Activated B cell treated with CpG ODN at 0.5 μM for 24 hours (primary cell): ENCODE results near the gene TXNIP. TPM values are rescaled to one million over a fixed set of nuclear protein-coding genes. Genes with fewer than 3 reads are reported as not detected.
A peak's percentile ranks its signal among the peaks of the same experiment; 100 is the strongest.

ENCODE experiments used
- ATAC-seq: fragments of 200-7000 bp; cut with Tn5 transposase; one replicate; pipeline ENCODE4 v1.10.0; 2021; ENCODE audit warnings: low read depth, mild to moderate bottlenecking, moderate library complexity
- CTCF ChIA-PET: fragments of 350-600 bp; sonication (Branson Sonifier 250); formaldehyde crosslinking; loops from one replicate; lab custom pipeline; 2021; ENCODE audit warnings: antibody characterized with exemption; lab: Charles Lee
- POLR2A ChIA-PET: fragments of 350-600 bp; sonication (Branson Sonifier 250); formaldehyde crosslinking; loops from one replicate; lab custom pipeline; 2021; ENCODE audit warnings: antibody characterized with exemption; lab: Charles Lee
- DNase-seq: peaks from one replicate; pipeline ENCODE4 v3.0.0; 2022
- H3K27ac Mint-ChIP-seq: one replicate; pipeline ENCODE4 v1.8.0; 2020; ENCODE audit warnings: mixed read lengths
- H3K27me3 Mint-ChIP-seq: one replicate; pipeline ENCODE4 v1.8.0; 2021; ENCODE audit warnings: mixed read lengths
- H3K36me3 Mint-ChIP-seq: one replicate; pipeline ENCODE4 v1.8.0; 2021; ENCODE audit warnings: low read depth, mixed read lengths
- H3K4me1 Mint-ChIP-seq: one replicate; pipeline ENCODE4 v1.8.0; 2021; ENCODE audit warnings: mixed read lengths
- H3K4me3 Mint-ChIP-seq: one replicate; pipeline ENCODE4 v1.8.0; 2020; ENCODE audit warnings: mild to moderate bottlenecking, mixed read lengths
- H3K9me3 Mint-ChIP-seq: one replicate; pipeline ENCODE4 v1.8.0; 2020; ENCODE audit warnings: mixed read lengths
- CTCF ChIP-seq: fragments of 200-600 bp; IDR thresholded peaks from one replicate; pipeline ENCODE4 v1.8.0; 2022; ENCODE audit warnings: antibody characterized with exemption, mild to moderate bottlenecking
- intact Hi-C: fragments of 100-400 bp; cut with micrococcal nuclease; formaldehyde crosslinking; loops from one replicate; pipeline ENCODE4 v1.15.1; 2024
- total RNA-seq: library from RNA; stranded (reverse); gene quantifications from 2 replicates; pipeline ENCODE4 v1.2.3, GENCODE V29; 2022

The TXNIP gene
- total RNA-seq, 1 donor from 2014 or later: 300 TPM

DNA sequence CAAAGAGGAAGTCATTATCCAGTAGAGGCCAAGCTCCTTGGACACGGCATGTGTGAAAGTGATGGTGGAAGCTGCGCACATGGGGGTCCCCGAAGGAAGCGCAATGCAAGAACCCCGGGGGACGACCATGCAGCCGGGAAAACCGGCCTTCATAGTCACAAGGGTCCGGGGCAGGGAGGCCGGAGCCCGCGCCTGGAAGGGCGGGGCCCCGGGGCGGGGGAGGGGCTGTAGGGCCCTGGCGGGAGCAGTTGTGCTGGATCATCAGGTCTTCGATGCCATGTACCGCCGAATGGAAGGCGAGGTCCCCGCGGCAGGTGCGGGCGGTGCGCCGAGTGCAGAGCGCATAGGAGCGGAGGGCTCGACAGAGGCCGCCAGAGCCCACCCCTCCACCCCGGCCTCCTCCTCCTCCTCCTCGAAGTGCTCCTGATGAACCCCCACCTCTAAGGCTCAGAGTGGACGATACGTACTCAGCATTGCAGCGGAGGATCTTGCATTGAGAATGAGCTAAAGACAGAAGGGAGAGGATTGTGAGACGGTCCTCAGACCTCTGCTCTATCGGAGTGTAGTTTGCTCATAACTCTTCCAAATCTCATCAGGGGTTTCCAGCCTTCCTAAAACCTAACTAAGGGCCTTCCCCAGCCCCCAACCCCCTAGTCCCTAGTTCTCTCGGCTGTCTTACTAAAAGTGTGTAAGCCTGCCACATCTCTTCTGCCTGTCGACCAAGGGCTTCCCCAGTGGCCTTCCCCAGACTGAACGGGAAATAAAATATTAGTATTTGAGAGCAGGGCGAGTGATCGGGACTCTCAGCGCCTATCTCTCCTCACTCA, 23.1 kb upstream of the TXNIP start:
- H3K4me1 Mint-ChIP-seq: peaks cover 8% of the 10 kb centered on the region
- TF ChIP-seq CTCF: no peak
- ChIA-PET CTCF (interaction anchor here (0.7 kb wide), 1 partner anchor 40 kb away, joined by 3 read pairs; no protein-coding TSS in a partner anchor), POLR2A (interaction anchor here (0.6 to 2.2 kb wide), 2 partner anchors 25 to 55 kb away, joined by 5 to 9 read pairs; partner anchors contain the start of genes ANKRD34A and POLR3GL)
- peak overlapping the region; percentile 71 for H3K4me3 Mint-ChIP-seq
- peaks cover 45% of the 10 kb centered on the region for H3K27me3 Mint-ChIP-seq
- H3K27ac Mint-ChIP-seq: no peak overlapping the region
- no peak for DNase-seq
- intact Hi-C loops: loop anchor here (10.0 kb wide), 1 partner anchor 425 kb away; no protein-coding TSS in a partner anchor
- H3K36me3 Mint-ChIP-seq: no peaks in the 10 kb centered on the region
- peak; percentile 18 for ATAC-seq
- no peaks in the 10 kb centered on the region for H3K9me3 Mint-ChIP-seq

DNA sequence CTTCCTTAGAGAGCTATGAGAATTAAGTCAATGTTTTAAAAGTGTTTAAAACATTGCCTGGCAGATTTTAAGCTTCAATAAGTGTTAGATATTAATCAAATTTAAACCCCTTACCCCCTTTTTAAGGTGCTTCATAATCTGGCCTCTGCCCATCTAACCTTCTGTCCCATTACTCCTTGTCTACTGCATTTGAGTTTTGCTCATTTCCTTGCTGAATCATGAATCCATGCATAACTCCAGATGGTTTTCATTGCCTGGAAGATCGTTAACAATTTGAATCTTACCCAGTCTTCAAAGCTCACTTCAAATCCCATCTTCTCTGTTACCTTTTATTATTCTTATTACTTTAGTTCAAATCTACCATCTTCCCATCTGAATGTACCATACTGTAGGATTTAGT, 20.5 kb upstream of the TXNIP start:
- intact Hi-C loops: loop anchor here (10.0 kb wide), 1 partner anchor 422 kb away; no protein-coding TSS in a partner anchor
- TF ChIP-seq CTCF: no peak

DNA sequence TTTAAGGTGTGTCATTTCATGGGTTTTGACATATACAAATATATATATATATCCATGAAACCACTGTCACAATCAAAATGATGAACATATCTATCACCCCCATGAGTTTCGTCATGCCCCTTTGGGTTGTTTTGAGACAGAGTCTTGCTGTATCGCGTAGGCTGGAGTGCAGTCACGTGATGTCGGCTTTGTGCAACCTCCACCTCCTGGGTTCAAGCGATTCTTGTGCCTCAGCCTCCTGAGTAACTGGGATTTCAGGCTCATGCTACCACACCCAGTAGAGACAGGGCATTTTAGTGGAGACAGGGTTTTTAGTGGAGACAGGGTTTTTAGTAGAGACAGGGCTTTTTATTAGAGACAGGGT, 17.2 kb upstream of the TXNIP start:
- H3K27ac Mint-ChIP-seq: no peak overlapping the region
- peaks cover 12% of the 10 kb centered on the region for H3K27me3 Mint-ChIP-seq
- ATAC-seq (no peak), DNase-seq (no peak)
- CTCF ChIA-PET: interaction anchor here (0.7 to 14.3 kb wide), 2 partner anchors 35 to 154 kb away, joined by 3 to 247 read pairs; no protein-coding TSS in a partner anchor
- H3K4me3 Mint-ChIP-seq: no peak overlapping the region
- no peaks in the 10 kb centered on the region for H3K36me3 Mint-ChIP-seq
- H3K4me1 Mint-ChIP-seq: peaks cover 4% of the 10 kb centered on the region
- POLR2A ChIA-PET: no interaction called here
- no peaks in the 10 kb centered on the region for H3K9me3 Mint-ChIP-seq
- intact Hi-C loops: loop anchor here (1.0 to 10.0 kb wide), 5 partner anchors 36 to 419 kb away; partner anchors contain the start of gene NUDT17
- TF ChIP-seq CTCF: no peak

More for the DNA sequence above, 20.5 kb upstream of the TXNIP start:
- Mint-ChIP-seq H3K4me3 (no peak overlapping the region), H3K4me1 (peaks cover 13% of the 10 kb centered on the region), H3K27ac (no peak overlapping the region), H3K36me3 (no peaks in the 10 kb centered on the region), H3K27me3 (peaks cover 40% of the 10 kb centered on the region), H3K9me3 (no peaks in the 10 kb centered on the region)
- DNase-seq (no peak), ATAC-seq (no peak)
- ChIA-PET POLR2A (interaction anchor here (0.7 to 1.7 kb wide), 4 partner anchors 20 to 172 kb away, joined by 3 to 4 read pairs (median 3); partner anchors contain the start of gene NUDT17), CTCF (interaction anchor here (1.1 to 1.2 kb wide), 3 partner anchors 16 to 172 kb away, joined by 3 to 4 read pairs (median 4); partner anchors contain the start of gene NUDT17)

DNA sequence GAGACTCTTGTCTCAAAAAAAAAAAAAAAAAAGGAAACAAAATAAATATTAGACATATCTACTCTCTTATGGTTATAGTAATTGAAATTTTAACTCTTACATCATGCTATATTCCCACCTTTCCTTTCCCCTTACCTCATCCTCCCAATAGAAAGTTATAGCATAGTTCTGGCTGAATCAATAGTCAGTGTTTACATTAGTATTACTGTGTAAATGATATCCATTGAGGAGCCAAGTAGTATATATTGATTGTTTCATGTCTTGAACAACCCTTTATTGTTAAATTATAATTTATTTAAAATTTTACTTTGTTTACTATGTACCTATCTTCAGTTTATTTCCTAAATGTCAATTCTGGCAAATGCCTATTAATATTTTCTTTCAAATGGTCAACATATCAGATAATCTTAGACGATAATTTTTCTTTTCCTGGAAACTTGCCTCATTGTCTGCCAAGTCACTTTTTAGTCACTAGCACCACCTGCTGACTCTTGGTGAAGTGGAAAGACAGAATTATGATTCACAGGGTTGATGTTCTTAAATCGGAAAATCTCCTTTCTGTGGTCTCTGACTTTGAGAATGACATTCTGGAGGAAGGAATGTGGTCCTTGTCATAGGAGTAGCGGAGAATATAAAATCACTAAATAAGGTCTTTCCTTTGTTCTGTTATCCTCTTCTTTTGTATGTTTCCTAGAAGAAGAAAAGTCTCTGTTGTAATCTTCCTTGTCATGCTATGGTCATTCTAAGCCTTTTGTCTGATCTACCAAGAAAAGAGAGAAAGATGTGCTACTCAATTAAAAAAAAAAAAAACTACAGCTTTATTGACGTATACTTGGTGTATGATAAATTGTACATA, 16.6 kb upstream of the TXNIP start:
- peak; percentile 62 for ATAC-seq
- H3K9me3 Mint-ChIP-seq: no peaks in the 10 kb centered on the region
- no peaks in the 10 kb centered on the region for H3K36me3 Mint-ChIP-seq
- H3K27ac Mint-ChIP-seq: no peak overlapping the region
- ChIA-PET CTCF (interaction anchor here (0.7 to 14.3 kb wide), 8 partner anchors 15 to 167 kb away, joined by 3 to 247 read pairs (median 5); partner anchors contain the start of gene NUDT17), POLR2A (interaction anchor here (0.6 to 1.5 kb wide), 3 partner anchors 15 to 166 kb away, joined by 5 to 10 read pairs (median 5); no protein-coding TSS in a partner anchor)
- peaks cover 4% of the 10 kb centered on the region for H3K4me1 Mint-ChIP-seq
- H3K4me3 Mint-ChIP-seq: no peak overlapping the region
- peaks cover 6% of the 10 kb centered on the region for H3K27me3 Mint-ChIP-seq
- intact Hi-C loops: loop anchor here (1.0 to 10.0 kb wide), 5 partner anchors 36 to 418 kb away; partner anchors contain the start of gene NUDT17
- DNase-seq: no peak
- TF ChIP-seq CTCF: peak; percentile 79
